A673 (cell line): ENCODE data around the gene C3AR1. TPM values are rescaled to one million over a fixed set of nuclear protein-coding genes. Genes with fewer than 3 reads are reported as not detected.

ENCODE experiments used
- BruUV-seq: library from RNA; stranded (reverse); fragments of 400-500 nt; replicated peaks from 2 replicates; lab custom pipeline; 2021; lab: Mats Ljungman, UMichigan
- CTCF ChIA-PET: fragments of 300-600 bp; sonication (Branson Sonifier 250); formaldehyde crosslinking; loops from one replicate; lab custom pipeline; 2022; ENCODE audit warnings: antibody characterized with exemption; lab: Charles Lee
- POLR2A ChIA-PET: fragments of 300-600 bp; sonication (Branson Sonifier 250); formaldehyde crosslinking; loops from one replicate; lab custom pipeline; 2022; ENCODE audit warnings: antibody characterized with exemption; ENCODE audit not compliant: low non-redundant PET; lab: Charles Lee
- DNase-seq: peaks from one replicate; pipeline ENCODE4 v3.0.0-alpha.2; 2015; ENCODE audit warnings: low spot score
- H3K27ac ChIP-seq: fragments of 200-600 bp; sonication (generic); 2 replicates; pipeline ENCODE4 v1.5.1; 2016; ENCODE audit warnings: mixed run types, low read depth, mild to moderate bottlenecking, mixed read lengths, antibody characterized with exemption, low read length; ENCODE audit not compliant: poor library complexity, severe bottlenecking
- H3K27me3 ChIP-seq: fragments of 200-600 bp; sonication (generic); replicated peaks from 2 replicates; pipeline ENCODE4 v1.6.1; 2017; ENCODE audit warnings: mixed run types, low read depth, mild to moderate bottlenecking, mixed read lengths, antibody characterized with exemption, low read length; ENCODE audit not compliant: insufficient read depth, poor library complexity
- H3K36me3 ChIP-seq: fragments of 200-600 bp; sonication (generic); 2 replicates; pipeline ENCODE4 v1.6.1; 2016; ENCODE audit warnings: mixed run types, mild to moderate bottlenecking, mixed read lengths, antibody characterized with exemption, low read length; ENCODE audit not compliant: insufficient read depth, poor library complexity, severe bottlenecking
- H3K4me1 ChIP-seq: fragments of 200-600 bp; sonication (generic); 2 replicates; pipeline ENCODE4 v1.6.1; 2017; ENCODE audit warnings: mixed run types, mild to moderate bottlenecking, mixed read lengths, antibody characterized with exemption, low read length; ENCODE audit not compliant: insufficient read depth, poor library complexity, severe bottlenecking
- H3K4me3 ChIP-seq: fragments of 200-600 bp; sonication (generic); 2 replicates; pipeline ENCODE4 v1.5.1; 2016; ENCODE audit warnings: low read depth, mixed run types, mild to moderate bottlenecking, mixed read lengths, low read length; ENCODE audit not compliant: poor library complexity, severe bottlenecking
- H3K9me3 ChIP-seq: fragments of 200-600 bp; sonication (generic); 2 replicates; pipeline ENCODE4 v1.6.1; 2016; ENCODE audit warnings: mixed run types, low read depth, mild to moderate bottlenecking, mixed read lengths, antibody characterized with exemption, low read length; ENCODE audit not compliant: poor library complexity, severe bottlenecking
- EZH2 ChIP-seq: fragments of 200-600 bp; sonication (generic); IDR thresholded peaks from 2 replicates; pipeline ENCODE4 v1.6.1; 2017; ENCODE audit warnings: borderline replicate concordance, low read depth, mild to moderate bottlenecking, mixed read lengths, antibody characterized with exemption, low read length; ENCODE audit not compliant: poor library complexity, severe bottlenecking
- intact Hi-C: fragments of 100-400 bp; cut with micrococcal nuclease; formaldehyde crosslinking; loops from one replicate; pipeline ENCODE4 v1.10.0; 2022; ENCODE audit not compliant: unreplicated experiment
- total RNA-seq: library from RNA; stranded (reverse); gene quantifications from 2 replicates; pipeline ENCODE4 v1.2.3, GENCODE V29; 2021
- TF ChIP-seq, protein P1 (sequence below): fragments of 300-800, 200-600 bp; sonication (generic); conservative IDR thresholded peaks from 2 replicates; pipeline ENCODE4 v1.5.1; 2017; ENCODE audit warnings: low read depth, mild to moderate bottlenecking, antibody characterized with exemption, low read length, moderate library complexity, mixed read lengths

The C3AR1 gene
- total RNA-seq, 1 experiment from 2014 or later: 3.5 TPM

DNA sequence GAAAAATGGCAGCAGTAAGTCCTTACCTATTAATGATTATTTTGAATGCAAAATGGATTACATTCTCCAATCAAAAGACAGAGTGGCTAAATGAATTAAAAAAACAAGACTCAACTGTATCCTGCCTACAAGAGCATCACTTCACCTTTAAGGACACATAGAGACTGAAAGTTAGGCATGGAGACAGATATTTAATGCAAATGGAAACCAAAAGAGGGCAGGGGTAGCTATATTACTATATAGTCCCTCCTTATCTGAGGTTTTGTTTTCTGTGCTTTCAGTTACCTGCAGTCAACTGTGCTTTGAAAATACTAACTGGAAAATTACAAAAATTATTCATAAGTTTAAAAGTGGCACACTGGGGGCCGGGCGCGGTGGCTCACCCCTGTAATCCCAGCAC lies 33.1 kb upstream of the C3AR1 start:
- TF ChIP-seq, protein P1, sequence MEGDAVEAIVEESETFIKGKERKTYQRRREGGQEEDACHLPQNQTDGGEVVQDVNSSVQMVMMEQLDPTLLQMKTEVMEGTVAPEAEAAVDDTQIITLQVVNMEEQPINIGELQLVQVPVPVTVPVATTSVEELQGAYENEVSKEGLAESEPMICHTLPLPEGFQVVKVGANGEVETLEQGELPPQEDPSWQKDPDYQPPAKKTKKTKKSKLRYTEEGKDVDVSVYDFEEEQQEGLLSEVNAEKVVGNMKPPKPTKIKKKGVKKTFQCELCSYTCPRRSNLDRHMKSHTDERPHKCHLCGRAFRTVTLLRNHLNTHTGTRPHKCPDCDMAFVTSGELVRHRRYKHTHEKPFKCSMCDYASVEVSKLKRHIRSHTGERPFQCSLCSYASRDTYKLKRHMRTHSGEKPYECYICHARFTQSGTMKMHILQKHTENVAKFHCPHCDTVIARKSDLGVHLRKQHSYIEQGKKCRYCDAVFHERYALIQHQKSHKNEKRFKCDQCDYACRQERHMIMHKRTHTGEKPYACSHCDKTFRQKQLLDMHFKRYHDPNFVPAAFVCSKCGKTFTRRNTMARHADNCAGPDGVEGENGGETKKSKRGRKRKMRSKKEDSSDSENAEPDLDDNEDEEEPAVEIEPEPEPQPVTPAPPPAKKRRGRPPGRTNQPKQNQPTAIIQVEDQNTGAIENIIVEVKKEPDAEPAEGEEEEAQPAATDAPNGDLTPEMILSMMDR: no peak
- TF ChIP-seq EZH2: no peak
- no TSS peak for BruUV-seq
- ChIA-PET POLR2A (no interaction called here), CTCF (no interaction called here)
- Histone ChIP-seq H3K4me1 (no peaks in the 10 kb centered on the region), H3K27ac (no peak overlapping the region), H3K4me3 (no peak overlapping the region), H3K36me3 (peaks cover 20% of the 10 kb centered on the region), H3K9me3 (no peaks in the 10 kb centered on the region), H3K27me3 (no peaks in the 10 kb centered on the region)
- no peak for DNase-seq
- intact Hi-C loops: no loop called here

DNA sequence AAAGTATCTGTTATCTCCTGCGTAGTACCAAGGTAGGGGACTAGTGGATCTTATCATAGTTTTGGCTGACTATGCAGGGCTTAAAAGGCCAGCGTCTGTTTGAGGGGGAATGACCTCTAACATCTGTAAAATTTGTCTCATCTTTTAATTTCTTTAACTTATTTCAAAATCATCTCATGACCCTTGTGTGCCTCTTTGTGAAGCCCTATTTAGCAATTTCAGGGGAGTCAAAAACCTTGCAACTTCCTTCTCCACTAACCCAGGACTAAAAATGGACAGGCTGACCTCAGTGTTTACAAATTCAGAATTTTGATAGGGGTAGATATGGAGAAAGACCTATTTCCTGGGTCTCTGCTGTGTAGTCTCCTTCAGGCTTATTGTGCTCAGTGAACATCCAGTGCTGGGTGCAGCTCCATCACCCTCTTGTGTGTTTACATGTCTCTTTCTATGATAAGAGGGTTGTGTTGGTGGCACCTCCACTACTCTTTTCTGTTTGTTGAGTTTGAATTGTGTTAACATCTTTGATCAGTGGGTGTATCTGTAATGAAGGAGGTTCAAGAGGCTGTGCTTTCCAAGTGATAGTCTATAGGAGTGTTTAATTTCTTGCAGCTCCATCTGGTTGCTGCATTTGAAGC lies 30.2 kb upstream of the C3AR1 start:
- Histone ChIP-seq H3K4me3 (no peak overlapping the region), H3K27me3 (no peaks in the 10 kb centered on the region), H3K9me3 (no peaks in the 10 kb centered on the region), H3K4me1 (no peaks in the 10 kb centered on the region), H3K27ac (no peak overlapping the region), H3K36me3 (peaks cover 49% of the 10 kb centered on the region)
- no TSS peak for BruUV-seq
- DNase-seq: no peak
- CTCF ChIA-PET: no interaction called here
- POLR2A ChIA-PET: no interaction called here
- TF ChIP-seq EZH2: no peak
- TF ChIP-seq, protein P1: no peak
- intact Hi-C loops: no loop called here

DNA sequence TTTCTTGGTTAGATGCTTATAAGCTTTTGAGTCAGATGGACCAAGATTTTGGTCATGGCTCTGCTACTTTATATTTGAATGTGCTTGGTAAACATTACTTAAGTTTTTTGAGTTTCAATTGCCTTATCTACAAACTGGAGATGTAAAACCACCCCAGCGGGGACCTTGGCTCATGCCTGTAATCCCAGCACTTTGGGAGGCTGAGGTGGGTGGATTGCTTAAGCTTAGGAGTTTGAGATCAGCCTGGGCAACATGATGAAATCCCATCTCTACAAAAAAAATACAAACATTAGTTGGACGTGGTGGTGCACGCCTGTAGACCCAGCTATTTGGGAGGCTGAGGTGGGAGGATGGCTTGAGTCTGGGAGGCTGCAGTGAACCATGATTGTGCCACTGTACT lies 27.1 kb upstream of the C3AR1 start:
- no peak for TF ChIP-seq EZH2
- TF ChIP-seq, protein P1: no peak

More for the DNA sequence above, 27.1 kb upstream of the C3AR1 start:
- intact Hi-C loops: no loop called here
- ChIA-PET CTCF (no interaction called here), POLR2A (no interaction called here)
- BruUV-seq: no TSS peak
- Histone ChIP-seq H3K27me3 (no peaks in the 10 kb centered on the region), H3K36me3 (peaks cover 65% of the 10 kb centered on the region), H3K4me3 (no peak overlapping the region), H3K27ac (no peak overlapping the region), H3K9me3 (no peaks in the 10 kb centered on the region), H3K4me1 (no peaks in the 10 kb centered on the region)
- no peak for DNase-seq
